HepG2 (cell line): Measurements from ENCODE around the gene KIF24. TPM values are rescaled to one million over a fixed set of nuclear protein-coding genes. Genes with fewer than 3 reads are reported as not detected.

Experiments
- ARID2 ChIP-seq: sonication (generic); formaldehyde crosslinking; IDR thresholded peaks from 2 replicates; pipeline ENCODE4 v1.8.1; 2022; ENCODE audit warnings: mild to moderate bottlenecking, missing genetic modification reagents, borderline replicate concordance
- ATM ChIP-seq: fragments of 450-650 bp; IDR thresholded peaks from 2 replicates; pipeline ENCODE4 v1.7.1; 2017; ENCODE audit warnings: mild to moderate bottlenecking, borderline replicate concordance
- BRCA1 ChIP-seq: sonication (generic); formaldehyde crosslinking; IDR thresholded peaks from 2 replicates; pipeline ENCODE4 v1.4.0; 2020; ENCODE audit warnings: missing genetic modification reagents
- FOXJ3 ChIP-seq: sonication (generic); formaldehyde crosslinking; IDR thresholded peaks from 2 replicates; pipeline ENCODE4 v1.4.0; 2020; ENCODE audit warnings: missing genetic modification reagents, mild to moderate bottlenecking, borderline replicate concordance
- ISL2 ChIP-seq: sonication (generic); formaldehyde crosslinking; IDR thresholded peaks from 2 replicates; pipeline ENCODE4 v1.5.0; 2020; ENCODE audit warnings: missing genetic modification reagents
- KDM2A ChIP-seq: sonication (generic); formaldehyde crosslinking; IDR thresholded peaks from 2 replicates; pipeline ENCODE4 v1.4.0; 2020; ENCODE audit warnings: low read depth, missing genetic modification reagents, borderline replicate concordance
- MXD4 ChIP-seq: IDR thresholded peaks from 2 replicates; pipeline ENCODE4 v1.6.1; 2016; ENCODE audit warnings: mild to moderate bottlenecking, missing biosample characterization, missing genetic modification reagents
- NAIF1 ChIP-seq: sonication (generic); formaldehyde crosslinking; IDR thresholded peaks from 2 replicates; pipeline ENCODE4 v1.5.0; 2020; ENCODE audit warnings: mild to moderate bottlenecking, missing genetic modification reagents, borderline replicate concordance
- NFKB2 ChIP-seq: sonication (generic); formaldehyde crosslinking; IDR thresholded peaks from 2 replicates; pipeline ENCODE4 v1.4.0; 2020; ENCODE audit warnings: missing genetic modification reagents, borderline replicate concordance
- RBM39 ChIP-seq: fragments of 200-400 bp; formaldehyde crosslinking; IDR thresholded peaks from one replicate; pipeline ENCODE4 v1.6.1; 2018; ENCODE audit warnings: antibody characterized with exemption, mild to moderate bottlenecking, low read depth, low read length; ENCODE audit not compliant: poor library complexity, severe bottlenecking
- SAFB2 ChIP-seq: sonication (generic); formaldehyde crosslinking; IDR thresholded peaks from 2 replicates; pipeline ENCODE4 v1.5.1; 2020; ENCODE audit warnings: missing genetic modification reagents, low read depth, mild to moderate bottlenecking, borderline replicate concordance
- YEATS2 ChIP-seq: sonication (generic); formaldehyde crosslinking; IDR thresholded peaks from 2 replicates; pipeline ENCODE4 v1.4.0; 2020; ENCODE audit warnings: missing genetic modification reagents, borderline replicate concordance
- ZFP37 ChIP-seq: sonication (generic); formaldehyde crosslinking; IDR thresholded peaks from 2 replicates; pipeline ENCODE4 v1.4.0; 2020; ENCODE audit warnings: missing genetic modification reagents, borderline replicate concordance
- ZFY ChIP-seq: sonication (generic); formaldehyde crosslinking; IDR thresholded peaks from 2 replicates; pipeline ENCODE4 v1.4.0; 2020; ENCODE audit warnings: missing genetic modification reagents
- ZNF329 ChIP-seq: sonication (generic); formaldehyde crosslinking; IDR thresholded peaks from 2 replicates; pipeline ENCODE4 v1.9.0; 2021; ENCODE audit warnings: low read depth, mild to moderate bottlenecking, missing genetic modification reagents
- ZNF441 ChIP-seq: sonication (generic); formaldehyde crosslinking; IDR thresholded peaks from 2 replicates; pipeline ENCODE4 v1.7.0; 2021; ENCODE audit warnings: missing genetic modification reagents, borderline replicate concordance
- ZNF562 ChIP-seq: sonication (generic); formaldehyde crosslinking; IDR thresholded peaks from 2 replicates; pipeline ENCODE4 v1.8.0; 2022; ENCODE audit warnings: missing genetic modification reagents, borderline replicate concordance
- polyA plus RNA-seq, 8 experiments: library from polyadenylated mRNA; depleted of rRNA in 3 of 8; stranded (reverse) in 7 of 8; unstranded in 1 of 8; fragments of >200 nt; fragmentation: Illumina TruSeq in 4 of 8; extraction: Trizol in 4 of 8; gene quantifications; 2 replicates each; pipeline versions ENCODE4 v1.2.1 to v1.2.3, GENCODE V29; 2011 to 2016; ENCODE audit warnings: low read depth in 4 of 8, missing spikeins in 1 of 8, mixed read lengths in 1 of 8; ENCODE audit not compliant: insufficient read depth in 1 of 8
- total RNA-seq, 5 experiments: library from RNA; depleted of rRNA; stranded (reverse); fragments of >200 nt; fragmentation: Illumina TruSeq; extraction: Trizol; gene quantifications; 2 replicates each; pipeline ENCODE4 v1.2.3, GENCODE V29; 2016; ENCODE audit warnings: low read depth in 1 of 5
- TF ChIP-seq, protein P1 (sequence below): fragments of 450-650 bp; IDR thresholded peaks from 2 replicates; pipeline ENCODE4 v1.6.1; 2016
- TF ChIP-seq, protein P2 (sequence below): sonication (generic); formaldehyde crosslinking; IDR thresholded peaks from 2 replicates; pipeline ENCODE4 v1.8.1; 2023; ENCODE audit warnings: mild to moderate bottlenecking, missing genetic modification reagents
- TF ChIP-seq, protein P3 (sequence below): sonication (generic); formaldehyde crosslinking; IDR thresholded peaks from 2 replicates; pipeline ENCODE4 v1.8.1; 2023; ENCODE audit warnings: mild to moderate bottlenecking, inconsistent platforms, moderate library complexity, missing genetic modification reagents, borderline replicate concordance
- TF ChIP-seq, protein P4 (sequence below): sonication (generic); formaldehyde crosslinking; IDR thresholded peaks from 2 replicates; pipeline ENCODE4 v1.5.0; 2020; ENCODE audit warnings: missing genetic modification reagents
- TF ChIP-seq, protein P5 (sequence below): sonication (generic); formaldehyde crosslinking; IDR thresholded peaks from 2 replicates; pipeline ENCODE4 v1.8.0; 2022; ENCODE audit warnings: low read depth, missing genetic modification reagents

KIF24 gene
- total and polyA plus RNA-seq, 2 of the 13 experiments (the other 11 are each of a cell fraction or from before 2014, with no cell fraction given), result 1.1 to 3.0 TPM

DNA sequence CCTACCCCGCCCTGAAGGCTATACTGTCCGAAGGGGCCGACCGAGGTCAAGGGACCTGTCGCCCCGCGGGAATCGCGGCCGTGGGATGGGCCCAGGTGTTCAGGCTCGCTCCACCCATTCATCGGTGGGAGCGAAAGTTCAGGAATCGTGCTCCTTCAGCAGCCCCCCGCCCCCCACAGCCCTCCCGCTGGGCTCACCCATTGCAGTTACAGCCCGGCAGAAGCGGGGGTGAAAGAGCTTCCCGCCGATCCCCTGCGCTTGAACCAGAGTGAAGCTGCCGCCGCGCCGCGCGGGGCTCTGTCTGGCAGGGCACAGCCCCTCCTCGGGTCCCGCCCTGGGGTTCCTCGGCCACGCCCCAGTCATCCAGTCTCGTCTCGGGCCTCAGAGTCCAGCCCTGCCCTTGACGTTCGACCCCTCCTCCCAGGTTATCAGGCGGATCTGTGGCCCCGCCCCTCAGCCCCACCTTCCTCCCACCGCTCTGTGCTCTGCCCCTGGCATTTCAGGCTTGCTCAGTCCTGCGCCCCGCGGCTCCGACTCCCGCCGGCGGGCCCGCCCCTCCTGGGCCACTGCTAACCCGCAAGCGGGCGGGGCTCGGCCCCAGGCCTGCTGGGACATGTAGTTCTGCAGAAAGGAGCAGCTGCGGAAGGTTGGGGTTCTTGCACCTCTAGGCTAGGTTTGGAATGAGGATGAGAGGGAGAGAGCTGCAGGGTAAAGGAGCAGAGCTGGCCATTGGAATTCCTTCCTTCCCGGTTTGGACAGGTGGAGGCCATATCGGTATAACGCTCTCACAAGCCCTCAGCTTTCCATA lies 47.7 kb upstream of the KIF24 start, which contains the start of gene MYORG (continued):
- TF ChIP-seq, protein P1, sequence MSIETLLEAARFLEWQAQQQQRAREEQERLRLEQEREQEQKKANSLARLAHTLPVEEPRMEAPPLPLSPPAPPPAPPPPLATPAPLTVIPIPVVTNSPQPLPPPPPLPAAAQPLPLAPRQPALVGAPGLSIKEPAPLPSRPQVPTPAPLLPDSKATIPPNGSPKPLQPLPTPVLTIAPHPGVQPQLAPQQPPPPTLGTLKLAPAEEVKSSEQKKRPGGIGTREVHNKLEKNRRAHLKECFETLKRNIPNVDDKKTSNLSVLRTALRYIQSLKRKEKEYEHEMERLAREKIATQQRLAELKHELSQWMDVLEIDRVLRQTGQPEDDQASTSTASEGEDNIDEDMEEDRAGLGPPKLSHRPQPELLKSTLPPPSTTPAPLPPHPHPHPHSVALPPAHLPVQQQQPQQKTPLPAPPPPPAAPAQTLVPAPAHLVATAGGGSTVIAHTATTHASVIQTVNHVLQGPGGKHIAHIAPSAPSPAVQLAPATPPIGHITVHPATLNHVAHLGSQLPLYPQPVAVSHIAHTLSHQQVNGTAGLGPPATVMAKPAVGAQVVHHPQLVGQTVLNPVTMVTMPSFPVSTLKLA, result no peak
- TF ChIP-seq ZNF441 (CRISPR knock-in tag) (0 out of 2 replicates have a peak, but pooled peaks have one; percentile 44), MXD4 (CRISPR knock-in tag) (peak; percentile 62), YEATS2 (CRISPR knock-in tag) (no peak), ARID2 (CRISPR knock-in tag) (no peak), ISL2 (CRISPR knock-in tag) (peak; percentile 81), FOXJ3 (CRISPR knock-in tag) (peak; percentile 51; the same call in 1 of the 2 replicates), BRCA1 (CRISPR knock-in tag) (no peak), SAFB2 (CRISPR knock-in tag) (no peak), ZFP37 (no peak), ZNF562 (CRISPR knock-in tag) (no peak), ATM (no peak), ZFY (CRISPR knock-in tag) (peak; percentile 61), ZNF329 (CRISPR knock-in tag) (no peak), NAIF1 (0 out of 2 replicates have a peak, but pooled peaks have one; percentile 72), RBM39 (no peak), NFKB2 (CRISPR knock-in tag) (0 out of 2 replicates have a peak, but pooled peaks have one; percentile 2), KDM2A (CRISPR knock-in tag) (peak; percentile 67; the same call in 1 of the 2 replicates)
- TF ChIP-seq, protein P2, sequence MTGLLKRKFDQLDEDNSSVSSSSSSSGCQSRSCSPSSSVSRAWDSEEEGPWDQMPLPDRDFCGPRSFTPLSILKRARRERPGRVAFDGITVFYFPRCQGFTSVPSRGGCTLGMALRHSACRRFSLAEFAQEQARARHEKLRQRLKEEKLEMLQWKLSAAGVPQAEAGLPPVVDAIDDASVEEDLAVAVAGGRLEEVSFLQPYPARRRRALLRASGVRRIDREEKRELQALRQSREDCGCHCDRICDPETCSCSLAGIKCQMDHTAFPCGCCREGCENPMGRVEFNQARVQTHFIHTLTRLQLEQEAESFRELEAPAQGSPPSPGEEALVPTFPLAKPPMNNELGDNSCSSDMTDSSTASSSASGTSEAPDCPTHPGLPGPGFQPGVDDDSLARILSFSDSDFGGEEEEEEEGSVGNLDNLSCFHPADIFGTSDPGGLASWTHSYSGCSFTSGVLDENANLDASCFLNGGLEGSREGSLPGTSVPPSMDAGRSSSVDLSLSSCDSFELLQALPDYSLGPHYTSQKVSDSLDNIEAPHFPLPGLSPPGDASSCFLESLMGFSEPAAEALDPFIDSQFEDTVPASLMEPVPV (CRISPR knock-in tag), result 0 out of 2 replicates have a peak, but pooled peaks have one; percentile 76
- TF ChIP-seq, protein P3, sequence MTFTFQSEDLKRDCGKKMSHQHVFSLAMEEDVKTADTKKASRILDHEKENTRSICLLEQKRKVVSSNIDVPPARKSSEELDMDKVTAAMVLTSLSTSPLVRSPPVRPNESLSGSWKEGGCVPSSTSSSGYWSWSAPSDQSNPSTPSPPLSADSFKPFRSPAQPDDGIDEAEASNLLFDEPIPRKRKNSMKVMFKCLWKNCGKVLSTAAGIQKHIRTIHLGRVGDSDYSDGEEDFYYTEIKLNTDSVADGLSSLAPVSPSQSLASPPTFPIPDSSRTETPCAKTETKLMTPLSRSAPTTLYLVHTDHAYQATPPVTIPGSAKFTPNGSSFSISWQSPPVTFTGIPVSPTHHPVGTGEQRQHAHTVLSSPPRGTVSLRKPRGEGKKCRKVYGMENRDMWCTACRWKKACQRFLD (CRISPR knock-in tag), result no peak
- TF ChIP-seq, protein P4, sequence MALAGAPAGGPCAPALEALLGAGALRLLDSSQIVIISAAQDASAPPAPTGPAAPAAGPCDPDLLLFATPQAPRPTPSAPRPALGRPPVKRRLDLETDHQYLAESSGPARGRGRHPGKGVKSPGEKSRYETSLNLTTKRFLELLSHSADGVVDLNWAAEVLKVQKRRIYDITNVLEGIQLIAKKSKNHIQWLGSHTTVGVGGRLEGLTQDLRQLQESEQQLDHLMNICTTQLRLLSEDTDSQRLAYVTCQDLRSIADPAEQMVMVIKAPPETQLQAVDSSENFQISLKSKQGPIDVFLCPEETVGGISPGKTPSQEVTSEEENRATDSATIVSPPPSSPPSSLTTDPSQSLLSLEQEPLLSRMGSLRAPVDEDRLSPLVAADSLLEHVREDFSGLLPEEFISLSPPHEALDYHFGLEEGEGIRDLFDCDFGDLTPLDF (CRISPR knock-in tag), result peak; percentile 80
- TF ChIP-seq, protein P5, sequence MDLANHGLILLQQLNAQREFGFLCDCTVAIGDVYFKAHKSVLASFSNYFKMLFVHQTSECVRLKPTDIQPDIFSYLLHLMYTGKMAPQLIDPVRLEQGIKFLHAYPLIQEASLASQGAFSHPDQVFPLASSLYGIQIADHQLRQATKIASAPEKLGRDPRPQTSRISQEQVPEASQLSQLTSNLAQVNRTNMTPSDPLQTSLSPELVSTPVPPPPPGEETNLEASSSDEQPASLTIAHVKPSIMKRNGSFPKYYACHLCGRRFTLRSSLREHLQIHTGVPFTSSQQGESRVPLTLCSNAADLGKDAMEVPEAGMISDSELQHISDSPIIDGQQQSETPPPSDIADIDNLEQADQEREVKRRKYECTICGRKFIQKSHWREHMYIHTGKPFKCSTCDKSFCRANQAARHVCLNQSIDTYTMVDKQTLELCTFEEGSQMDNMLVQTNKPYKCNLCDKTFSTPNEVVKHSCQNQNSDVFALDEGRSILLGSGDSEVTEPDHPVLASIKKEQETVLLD (CRISPR knock-in tag), result no peak; the same call in 1 of the 2 replicates
